Right lobe of liver (tissue), 6 donors: ENCODE results near the gene WDR20. TPM values are rescaled to one million over a fixed set of nuclear protein-coding genes. Genes with fewer than 3 reads are reported as not detected.

Experiments
- ATAC-seq, 4 donors: fragments of 200-7000 bp; cut with Tn5 transposase; one replicate each; pipeline ENCODE4 v1.9.1; 2020; ENCODE audit warnings: mild to moderate bottlenecking in 4 of 4, moderate library complexity in 4 of 4
- DNase-seq, 3 donors: peaks; one replicate each; pipeline ENCODE4 v3.0.0-alpha.2; 2020
- H3K27ac ChIP-seq, 3 donors: fragments of 200-600 bp; one replicate each; pipeline ENCODE4 v1.8.0; 2022
- H3K27me3 ChIP-seq, 2 donors: fragments of 200-600 bp; one replicate each; pipeline ENCODE4 v1.8.0; 2022
- H3K36me3 ChIP-seq, 4 donors: fragments of 200-600 bp; sonication (generic) in 1 of 4; one replicate each; pipeline versions ENCODE4 v1.5.1 to v1.8.0; 2017 to 2022; ENCODE audit warnings: control low read depth in 1 of 4
- H3K4me1 ChIP-seq, 4 donors: fragments of 200-600 bp; sonication (generic) in 1 of 4; one replicate each; pipeline versions ENCODE4 v1.5.1 to v1.8.0; 2017 to 2022; ENCODE audit warnings: control low read depth in 1 of 4
- H3K4me3 ChIP-seq, 3 donors: fragments of 200-600 bp; one replicate each; pipeline ENCODE4 v1.8.0; 2022
- H3K9me3 ChIP-seq, 4 donors: fragments of 200-600 bp; sonication (generic) in 1 of 4; one replicate each; pipeline versions ENCODE4 v1.5.1 to v1.8.0; 2017 to 2022; ENCODE audit warnings: control low read depth in 1 of 4
- POLR2A ChIP-seq: fragments of 450-650 bp; IDR thresholded peaks from one replicate; pipeline ENCODE4 v1.6.1; 2017; ENCODE audit warnings: antibody characterized with exemption, mild to moderate bottlenecking
- WGBS: methylation state at CpG from one replicate; pipeline ENCODE4 v1.1.6; 2018; ENCODE audit warnings: low coverage, low lambda C conversion rate; ENCODE audit not compliant: insufficient coverage; ENCODE audit errors: missing lambda C conversion rate; 5-methylcytosine and 5-hydroxymethylcytosine counted together
- intact Hi-C, 2 donors: fragments of 100-400 bp; cut with DNase I; formaldehyde crosslinking; loops; one replicate each; pipeline versions ENCODE4 v1.11.2 to v1.14.1; 2022
- total RNA-seq, 6 experiments: library from RNA; depleted of rRNA in 2 of 6; stranded (reverse); fragments of >200 nt in 2 of 6; fragmentation: NEBNext Ultra II Directional in 3 of 6; extraction: Animal tissue kit (Norgen Biotek cat#: 25700) in 3 of 6; gene quantifications; one replicate each; pipeline versions ENCODE4 v1.1.0 to v1.2.4, GENCODE V29; 2016 to 2023
- TF ChIP-seq, protein P1 (sequence below), 4 donors: fragments of 200-600 bp in 3 of 4; fragments of 450-650 bp in 1 of 4; IDR thresholded peaks; one replicate each; pipeline versions ENCODE4 v1.5.1 to v1.8.0; 2016 to 2022; ENCODE audit warnings: antibody characterized with exemption in 4 of 4, mild to moderate bottlenecking in 2 of 4
- donor health status: DM: no; HTN: yes; CAD: no.
- donor health status: DM: no; HTN: no; CAD: no.
- donor health status: DM: no; HTN: no; CAD: no.
- donor health status: DM: no; HTN: yes; CAD: no.
- donor health status: DM: no; HTN: yes; CAD: no.

WDR20 gene
- total RNA-seq, 6 experiments from 2014 or later, result 6.3 to 14.7 (median 12.4) TPM

DNA sequence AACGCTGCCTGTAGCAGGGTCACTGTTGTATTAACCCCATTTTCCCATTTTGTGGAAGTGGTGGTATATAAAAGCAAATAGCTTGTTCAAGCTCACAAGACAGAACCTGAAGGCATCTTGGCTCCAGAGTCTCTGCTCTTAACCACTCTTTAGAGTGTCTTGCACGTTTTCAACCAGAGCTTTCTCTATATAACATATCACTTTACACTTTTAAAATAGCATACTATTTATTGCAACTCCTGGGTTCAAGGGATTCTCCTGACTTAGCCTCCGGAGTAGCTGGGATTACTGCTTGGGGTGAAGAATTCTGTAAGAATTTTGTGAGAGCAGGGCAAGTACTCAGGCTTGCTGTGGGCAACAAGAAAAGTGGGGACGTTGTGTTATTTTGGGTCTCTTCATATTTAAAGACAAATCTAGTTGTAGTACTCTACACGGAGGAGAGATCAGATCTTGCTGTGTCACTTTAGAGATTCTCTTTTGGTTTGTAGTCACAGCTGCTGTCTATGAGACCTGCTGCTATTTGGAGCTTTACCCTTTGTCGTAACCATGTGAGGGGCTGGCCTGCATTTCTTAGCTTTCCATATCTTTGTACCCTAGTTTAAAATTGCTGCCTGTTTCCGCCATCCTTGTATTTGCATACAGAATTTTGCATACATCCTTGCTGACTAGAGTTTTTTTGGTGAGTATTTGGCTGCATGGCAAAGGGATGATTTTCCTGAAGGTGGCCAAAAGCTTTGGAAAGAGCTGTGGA is 40.7 kb downstream of the WDR20 start:
- no peaks in the 10 kb centered on the region for H3K36me3 ChIP-seq
- H3K4me1 ChIP-seq, result peaks cover 0 to 6% (median 0%) of the 10 kb centered on the region in 4 donors
- intact Hi-C loops, result no loop called here
- no peak overlapping the region for H3K4me3 ChIP-seq
- DNase-seq, result no peak
- H3K27ac ChIP-seq, result no peak overlapping the region
- TF ChIP-seq, protein P1, sequence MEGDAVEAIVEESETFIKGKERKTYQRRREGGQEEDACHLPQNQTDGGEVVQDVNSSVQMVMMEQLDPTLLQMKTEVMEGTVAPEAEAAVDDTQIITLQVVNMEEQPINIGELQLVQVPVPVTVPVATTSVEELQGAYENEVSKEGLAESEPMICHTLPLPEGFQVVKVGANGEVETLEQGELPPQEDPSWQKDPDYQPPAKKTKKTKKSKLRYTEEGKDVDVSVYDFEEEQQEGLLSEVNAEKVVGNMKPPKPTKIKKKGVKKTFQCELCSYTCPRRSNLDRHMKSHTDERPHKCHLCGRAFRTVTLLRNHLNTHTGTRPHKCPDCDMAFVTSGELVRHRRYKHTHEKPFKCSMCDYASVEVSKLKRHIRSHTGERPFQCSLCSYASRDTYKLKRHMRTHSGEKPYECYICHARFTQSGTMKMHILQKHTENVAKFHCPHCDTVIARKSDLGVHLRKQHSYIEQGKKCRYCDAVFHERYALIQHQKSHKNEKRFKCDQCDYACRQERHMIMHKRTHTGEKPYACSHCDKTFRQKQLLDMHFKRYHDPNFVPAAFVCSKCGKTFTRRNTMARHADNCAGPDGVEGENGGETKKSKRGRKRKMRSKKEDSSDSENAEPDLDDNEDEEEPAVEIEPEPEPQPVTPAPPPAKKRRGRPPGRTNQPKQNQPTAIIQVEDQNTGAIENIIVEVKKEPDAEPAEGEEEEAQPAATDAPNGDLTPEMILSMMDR (IDR thresholded peaks at IDR 0.05), result no peak
- no peak for TF ChIP-seq POLR2A
- 86% methylated on average over 7 of the region's 7 CpGs for WGBS
- ATAC-seq, result no peak
- H3K9me3 ChIP-seq, result no peaks in the 10 kb centered on the region
- no peaks in the 10 kb centered on the region for H3K27me3 ChIP-seq

DNA sequence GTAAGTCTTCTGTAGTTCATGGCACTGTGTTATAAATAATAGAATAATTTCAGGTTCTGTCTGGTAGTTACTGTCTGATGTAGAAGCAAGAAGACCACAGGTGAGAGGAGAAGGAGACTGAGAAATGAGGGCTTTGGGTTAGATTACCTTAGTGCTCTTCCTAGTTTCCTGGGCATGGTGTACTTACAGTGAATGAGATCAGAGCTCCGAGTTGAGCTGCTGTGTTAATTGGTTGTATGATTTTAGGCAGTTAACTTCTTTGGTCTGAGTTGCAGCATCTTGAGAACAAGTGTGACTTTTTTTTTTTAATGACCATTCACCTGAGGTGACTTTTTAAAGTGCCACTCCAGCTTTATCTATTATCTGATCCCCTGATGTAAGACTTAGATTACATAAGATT is 41.5 kb downstream of the WDR20 start:
- Histone ChIP-seq H3K9me3 (no peaks in the 10 kb centered on the region), H3K36me3 (no peaks in the 10 kb centered on the region), H3K27me3 (no peaks in the 10 kb centered on the region), H3K4me1 (peaks cover 0 to 8% (median 0%) of the 10 kb centered on the region in 4 donors), H3K4me3 (no peak overlapping the region), H3K27ac (no peak overlapping the region)
- intact Hi-C loops, result no loop called here
- WGBS, result 100% methylated on average over 1 of the region's 1 CpG
- DNase-seq (no peak), ATAC-seq (no peak)
- no peak for TF ChIP-seq POLR2A
- TF ChIP-seq, protein P1 (IDR thresholded peaks at IDR 0.05), result no peak

DNA sequence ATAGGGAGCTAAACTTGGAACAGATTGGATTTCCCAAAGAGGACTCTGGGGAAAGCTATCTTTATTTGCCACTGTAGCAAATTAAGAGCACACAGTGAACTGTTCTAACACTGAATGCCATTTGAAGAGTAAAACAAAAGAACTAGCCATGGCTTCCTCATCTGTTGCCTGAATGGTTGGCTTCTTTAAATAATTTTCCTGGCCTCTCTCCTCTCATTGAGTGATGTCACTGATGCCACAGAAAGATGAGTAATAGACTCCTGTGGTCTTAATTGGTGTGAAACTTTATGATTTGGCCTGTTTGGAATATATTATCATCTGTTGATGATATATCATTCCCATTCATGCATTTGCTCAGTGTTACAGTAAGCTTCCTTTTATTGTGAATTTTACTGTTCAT is 42.5 kb downstream of the WDR20 start:
- Histone ChIP-seq H3K36me3 (no peaks in the 10 kb centered on the region), H3K27me3 (no peaks in the 10 kb centered on the region), H3K9me3 (no peaks in the 10 kb centered on the region), H3K27ac (no peak overlapping the region), H3K4me3 (no peak overlapping the region), H3K4me1 (peaks cover 0 to 11% (median 0%) of the 10 kb centered on the region in 4 donors)
- no peak for TF ChIP-seq POLR2A
- TF ChIP-seq, protein P1 (IDR thresholded peaks at IDR 0.05), result no peak
- DNase-seq (no peak), ATAC-seq (peak in 1 of 4 donors; percentile 25)
- intact Hi-C loops, result no loop called here

DNA sequence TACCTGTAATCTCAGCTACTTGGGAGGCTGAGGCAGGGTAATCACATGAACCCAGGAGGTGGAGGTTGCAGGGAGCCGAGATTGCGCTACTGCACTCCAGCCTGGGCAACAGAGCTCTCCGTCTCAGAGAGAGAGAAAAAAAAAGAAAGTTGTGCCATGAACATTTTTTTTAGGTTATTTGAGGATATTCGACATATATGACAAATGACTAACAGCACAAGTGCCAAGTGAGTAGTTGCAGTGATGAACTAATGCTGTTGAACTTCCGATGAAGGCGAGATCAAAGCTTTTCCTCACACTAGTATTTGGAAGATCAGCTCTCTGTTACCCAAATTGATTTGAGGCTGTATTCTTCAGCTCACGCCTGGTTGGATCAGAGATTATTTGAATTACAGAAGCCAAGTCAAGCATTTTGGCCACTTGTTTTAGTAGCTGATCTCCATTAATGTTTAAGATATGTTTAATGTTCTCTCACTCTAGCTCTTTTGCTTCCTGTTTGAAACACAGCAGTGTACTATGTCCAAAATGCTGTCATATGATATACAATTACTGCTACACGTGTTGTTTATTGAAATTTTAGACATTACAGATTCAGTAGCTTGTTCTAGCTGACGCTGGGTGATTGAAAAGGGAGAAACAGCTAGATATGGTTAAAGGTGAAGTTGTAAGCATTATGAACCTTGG is 43.4 kb downstream of the WDR20 start:
- Histone ChIP-seq H3K36me3 (no peaks in the 10 kb centered on the region), H3K9me3 (no peaks in the 10 kb centered on the region), H3K27me3 (no peaks in the 10 kb centered on the region), H3K4me1 (peaks cover 0 to 11% (median 0%) of the 10 kb centered on the region in 4 donors), H3K27ac (no peak overlapping the region), H3K4me3 (no peak overlapping the region)
- DNase-seq (no peak), ATAC-seq (no peak)
- intact Hi-C loops, result no loop called here
- TF ChIP-seq, protein P1 (IDR thresholded peaks at IDR 0.05), result no peak
- no peak for TF ChIP-seq POLR2A
- WGBS, result 77% methylated on average over 9 of the region's 9 CpGs
